Heart left ventricle (tissue), 16 donors: ENCODE data around the gene BAIAP2. TPM values are rescaled to one million over a fixed set of nuclear protein-coding genes. Genes with fewer than 3 reads are reported as not detected.

ENCODE experiments used
- ATAC-seq, 4 donors: fragments of 200-7000 bp; cut with Tn5 transposase; one replicate each; pipeline ENCODE4 v1.9.1; 2020 to 2022; ENCODE audit warnings: moderate library complexity in 4 of 4, mild to moderate bottlenecking in 3 of 4, moderate number of reproducible peaks in 1 of 4
- DNase-seq, 5 donors: peaks; one replicate each; pipeline ENCODE4 v3.0.0-alpha.2; 2020
- H3K27ac ChIP-seq, 12 donors: fragments of 200-600 bp; sonication (generic) in 4 of 12; one replicate each; pipeline versions ENCODE4 v1.5.0 to v1.8.0; 2016 to 2022; ENCODE audit warnings: mild to moderate bottlenecking in 2 of 12
- H3K27me3 ChIP-seq, 9 donors: fragments of 200-600 bp; sonication (generic) in 2 of 9; one replicate each; pipeline versions ENCODE4 v1.5.1 to v1.8.0; 2016 to 2022; ENCODE audit warnings: mild to moderate bottlenecking in 3 of 9
- H3K36me3 ChIP-seq, 9 donors: fragments of 200-600 bp; sonication (generic) in 2 of 9; one replicate each; pipeline versions ENCODE4 v1.5.0 to v1.8.0; 2018 to 2022; ENCODE audit warnings: mild to moderate bottlenecking in 2 of 9
- H3K4me1 ChIP-seq, 12 donors: fragments of 200-600 bp; sonication (generic) in 4 of 12; one replicate each; pipeline versions ENCODE4 v1.5.0 to v1.8.0; 2016 to 2022; ENCODE audit warnings: mild to moderate bottlenecking in 3 of 12
- H3K4me3 ChIP-seq, 12 donors: fragments of 200-600 bp; sonication (generic) in 4 of 12; one replicate each; pipeline versions ENCODE4 v1.5.0 to v1.8.0; 2017 to 2022; ENCODE audit warnings: mild to moderate bottlenecking in 9 of 12, moderate library complexity in 4 of 12
- H3K9me3 ChIP-seq, 12 donors: fragments of 200-600 bp; sonication (generic) in 4 of 12; one replicate each; pipeline versions ENCODE4 v1.5.0 to v1.8.0; 2016 to 2022; ENCODE audit warnings: mild to moderate bottlenecking in 1 of 12
- POLR2A ChIP-seq, 2 donors: fragments of 450-650 bp; IDR thresholded peaks; one replicate each; pipeline ENCODE4 v1.6.1; 2017; ENCODE audit warnings: antibody characterized with exemption in 2 of 2, mild to moderate bottlenecking in 2 of 2, moderate library complexity in 2 of 2
- WGBS, 4 donors: extraction: QIAGEN DNeasy Blood & Tissue Kit in 2 of 4; methylation state at CpG; one replicate each; pipeline versions ENCODE4 v1.1.5 to v1.1.7; 2013 to 2018; 5-methylcytosine and 5-hydroxymethylcytosine counted together
- intact Hi-C, 10 donors: fragments of 100-400 bp; cut with DNase I; formaldehyde crosslinking; loops; one replicate each; pipeline versions ENCODE4 v1.11.1 to v1.14.2; 2022
- polyA plus RNA-seq, 2 donors: library from polyadenylated mRNA; stranded (reverse); fragments of 200-250 nt; gene quantifications; one replicate each; pipeline ENCODE4 v1.2.3, GENCODE V29; 2013
- total RNA-seq, 9 donors: library from RNA; depleted of rRNA in 2 of 9; stranded (reverse); fragments of >200 nt in 2 of 9; fragmentation: NEBNext Ultra II Directional in 3 of 9; extraction: Animal tissue kit (Norgen Biotek cat#: 25700) in 3 of 9; gene quantifications; one replicate each; pipeline versions ENCODE4 v1.1.0 to v1.2.4, GENCODE V29; 2016 to 2023
- TF ChIP-seq, protein P1 (sequence below), 12 donors: fragments of 200-600 bp; sonication (generic) in 4 of 12; IDR thresholded peaks; one replicate each; pipeline versions ENCODE4 v1.5.0 to v1.8.0; 2018 to 2022; ENCODE audit warnings: antibody characterized with exemption in 12 of 12, mild to moderate bottlenecking in 5 of 12
- donor health status: ischemic (EF 13 %, LVEDD 7.1; RV severe dilation, severe dysfunction).
- donor health status: healthy with polysubstance abuse.
- donor health status: DM: no; HTN: yes; CAD: no.
- donor health status: DM: no; HTN: no; CAD: no.
- donor health status: ischemic (EF 25% LVEDD 6.9; RV normal size, moderate dysfunction).
- donor health status: ischemic (EF 25% LVEDD 5.7; RV mildly dilated, moderate dysfunction).
- donor health status: healthy.
- donor health status: DM: yes; HTN: yes; CAD: no.
- donor health status: ischemic (EF 35%, LVEDD 5.7; RV mildly dilated, moderate dysfunction).
- donor health status: nonischemic (EF 11% LVEDD 7.7; RV severe dilation, severe dysfunction).
- donor health status: DM: yes; HTN: yes; CAD: no.
- donor health status: PGD.
- donor health status: ischemic (EF 29% LVEDD 5.4; RV normal size, mild dysfunction).
- donor health status: nonischemic (EF 23%, LVEDD 6.1; RV moderate dilation, normal function).

Gene BAIAP2
- total and polyA plus RNA-seq, 11 donors, result 8.9 to 30.2 (median 18.5) TPM

DNA sequence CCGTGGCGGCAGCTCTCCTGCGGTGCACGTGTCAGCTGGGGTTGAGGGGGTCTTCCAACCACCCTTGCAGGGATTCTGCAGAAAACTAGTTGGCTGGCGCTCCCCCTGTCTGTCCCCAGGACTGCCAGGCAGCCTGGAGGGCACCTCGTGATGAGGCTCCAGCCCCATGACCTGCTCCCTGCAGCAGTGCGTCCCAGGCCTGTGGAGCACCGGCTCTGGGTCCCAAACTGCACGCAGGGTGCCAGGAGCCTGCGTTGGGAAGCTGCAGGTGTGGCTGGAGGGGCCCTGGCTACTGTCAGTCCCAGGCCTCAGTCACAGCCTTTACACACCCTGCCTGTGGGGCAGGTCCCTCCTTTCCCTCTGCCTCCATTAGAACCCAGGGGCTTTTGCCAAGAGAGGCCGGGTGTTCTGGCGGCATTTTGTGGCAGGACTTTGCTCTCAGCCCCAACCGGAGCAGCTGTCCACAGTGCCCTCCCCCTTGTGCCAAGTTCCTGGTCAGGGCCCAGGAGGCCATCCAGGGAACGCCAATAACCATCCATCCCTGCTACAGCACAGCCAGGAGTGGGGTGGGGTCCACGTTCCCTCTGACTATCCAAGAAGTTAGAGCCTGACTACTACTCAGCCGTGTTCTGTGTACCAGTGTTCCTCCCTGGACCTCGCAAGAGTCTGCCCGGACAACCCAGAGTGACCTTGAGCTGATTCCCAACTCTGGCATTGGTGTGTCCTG lies 34.2 kb upstream of the BAIAP2 start:
- DNase-seq (peak in 1 of 5 donors; percentile 37), ATAC-seq (peak; percentile 29 to 54 (median 36))
- 60 to 77% (median 68%) methylated on average over 13 to 18 of the region's 18 CpGs for WGBS, 4 donors
- Histone ChIP-seq H3K27me3 (peaks cover 10 to 31% (median 16%) of the 10 kb centered on the region in 9 donors), H3K27ac (no peak overlapping the region), H3K36me3 (peaks cover 4 to 46% (median 43%) of the 10 kb centered on the region in 9 donors), H3K4me1 (peaks cover 0 to 37% (median 26%) of the 10 kb centered on the region in 12 donors), H3K9me3 (no peaks in the 10 kb centered on the region), H3K4me3 (no peak overlapping the region)
- TF ChIP-seq POLR2A (IDR thresholded peaks at IDR 0.05), result no peak
- TF ChIP-seq, protein P1, sequence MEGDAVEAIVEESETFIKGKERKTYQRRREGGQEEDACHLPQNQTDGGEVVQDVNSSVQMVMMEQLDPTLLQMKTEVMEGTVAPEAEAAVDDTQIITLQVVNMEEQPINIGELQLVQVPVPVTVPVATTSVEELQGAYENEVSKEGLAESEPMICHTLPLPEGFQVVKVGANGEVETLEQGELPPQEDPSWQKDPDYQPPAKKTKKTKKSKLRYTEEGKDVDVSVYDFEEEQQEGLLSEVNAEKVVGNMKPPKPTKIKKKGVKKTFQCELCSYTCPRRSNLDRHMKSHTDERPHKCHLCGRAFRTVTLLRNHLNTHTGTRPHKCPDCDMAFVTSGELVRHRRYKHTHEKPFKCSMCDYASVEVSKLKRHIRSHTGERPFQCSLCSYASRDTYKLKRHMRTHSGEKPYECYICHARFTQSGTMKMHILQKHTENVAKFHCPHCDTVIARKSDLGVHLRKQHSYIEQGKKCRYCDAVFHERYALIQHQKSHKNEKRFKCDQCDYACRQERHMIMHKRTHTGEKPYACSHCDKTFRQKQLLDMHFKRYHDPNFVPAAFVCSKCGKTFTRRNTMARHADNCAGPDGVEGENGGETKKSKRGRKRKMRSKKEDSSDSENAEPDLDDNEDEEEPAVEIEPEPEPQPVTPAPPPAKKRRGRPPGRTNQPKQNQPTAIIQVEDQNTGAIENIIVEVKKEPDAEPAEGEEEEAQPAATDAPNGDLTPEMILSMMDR (IDR thresholded peaks at IDR 0.05), result no peak
- intact Hi-C loops, result no loop called here

DNA sequence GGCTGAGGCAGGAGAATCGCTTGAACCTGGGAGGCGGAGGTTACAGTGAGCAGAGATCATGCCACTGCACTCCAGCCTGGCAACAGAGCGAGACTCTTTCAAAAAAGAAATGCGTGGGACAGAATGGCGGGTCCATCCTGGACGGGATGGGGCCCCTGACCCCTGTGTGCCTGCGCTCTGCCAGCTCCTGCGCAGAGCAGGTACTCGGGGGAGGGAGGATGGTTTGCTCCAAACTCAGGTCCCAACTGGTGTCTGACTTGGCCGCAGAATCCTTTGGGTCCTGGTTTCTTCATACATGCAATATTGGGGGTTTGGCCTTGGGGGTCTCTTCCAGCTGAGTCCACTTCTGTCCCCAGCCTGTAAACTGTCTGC lies 33.0 kb upstream of the BAIAP2 start:
- peaks cover 0 to 34% (median 31%) of the 10 kb centered on the region in 9 donors for H3K36me3 ChIP-seq
- H3K27me3 ChIP-seq, result peaks cover 10 to 32% (median 16%) of the 10 kb centered on the region in 9 donors
- ATAC-seq (peak in 2 of 4 donors; percentile 3), DNase-seq (no peak)
- intact Hi-C loops, result no loop called here
- H3K4me1 ChIP-seq, result peaks cover 0 to 37% (median 26%) of the 10 kb centered on the region in 12 donors
- TF ChIP-seq, protein P1 (IDR thresholded peaks at IDR 0.05), result no peak
- TF ChIP-seq POLR2A (IDR thresholded peaks at IDR 0.05), result no peak
- no peak overlapping the region for H3K4me3 ChIP-seq
- H3K9me3 ChIP-seq, result no peaks in the 10 kb centered on the region
- no peak overlapping the region for H3K27ac ChIP-seq
- WGBS, 4 donors, result 68 to 82% (median 78%) methylated on average over 10 of the region's 10 CpGs

DNA sequence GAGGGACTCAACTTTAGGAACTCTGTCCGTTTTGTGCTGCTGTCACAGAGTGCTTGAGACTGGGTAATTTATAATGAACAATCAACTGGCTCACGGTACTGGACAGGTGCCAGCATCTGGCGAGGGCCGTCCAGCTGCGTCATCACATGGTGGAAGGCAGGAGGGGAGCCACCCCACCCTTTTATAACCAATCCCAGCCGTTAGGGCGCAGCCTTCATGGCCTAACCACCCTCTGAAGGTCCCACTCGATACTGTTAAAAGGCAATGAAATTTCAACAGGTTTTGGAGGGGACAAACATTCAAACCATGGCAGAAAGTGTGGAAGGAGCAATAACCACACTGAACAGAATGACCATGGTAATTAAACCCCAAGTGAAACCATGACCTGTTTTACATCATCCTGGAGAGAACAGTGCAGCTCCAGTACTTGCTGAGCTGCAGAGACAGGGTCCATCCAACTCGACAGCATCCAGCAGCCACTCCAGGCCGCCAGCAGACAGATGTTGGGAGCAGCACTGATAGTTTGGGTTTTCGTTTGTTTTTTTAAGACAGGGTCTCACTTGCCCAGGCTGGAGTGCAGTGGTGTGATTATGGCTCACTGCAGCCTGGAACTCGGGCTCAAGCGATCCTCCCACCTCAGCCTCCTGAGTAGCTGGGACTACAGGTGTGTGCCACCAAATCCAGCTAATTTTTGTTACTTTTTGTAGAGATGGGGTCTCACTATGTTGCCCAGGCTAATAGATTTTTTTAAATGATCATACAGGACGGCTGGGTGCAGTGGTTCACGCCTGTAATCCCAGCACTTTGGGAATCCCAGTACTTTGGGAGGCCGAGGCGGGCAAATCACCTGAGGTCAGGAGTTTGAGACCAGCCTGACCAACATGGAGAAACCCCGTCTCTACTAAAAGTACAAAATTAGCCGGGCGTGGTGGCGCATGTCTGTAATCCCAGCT lies 32.3 kb upstream of the BAIAP2 start:
- Histone ChIP-seq H3K4me3 (no peak overlapping the region), H3K4me1 (peaks cover 0 to 37% (median 26%) of the 10 kb centered on the region in 12 donors), H3K9me3 (no peaks in the 10 kb centered on the region), H3K27me3 (peaks cover 10 to 32% (median 16%) of the 10 kb centered on the region in 9 donors), H3K36me3 (peaks cover 0 to 27% (median 24%) of the 10 kb centered on the region in 9 donors), H3K27ac (no peak overlapping the region)
- ATAC-seq, result peak; percentile 23 to 59 (median 46)
- TF ChIP-seq, protein P1 (IDR thresholded peaks at IDR 0.05), result no peak
- no peak for TF ChIP-seq POLR2A (IDR thresholded peaks at IDR 0.05)
- 43 to 49% (median 46%) methylated on average over 21 of the region's 21 CpGs for WGBS, 4 donors
- intact Hi-C loops, result no loop called here
- DNase-seq, result peak in 4 of 5 donors; percentile 58 to 72 (median 66)
